ENCODE measurements around the gene POLRMT.

POLRMT gene

DNA sequence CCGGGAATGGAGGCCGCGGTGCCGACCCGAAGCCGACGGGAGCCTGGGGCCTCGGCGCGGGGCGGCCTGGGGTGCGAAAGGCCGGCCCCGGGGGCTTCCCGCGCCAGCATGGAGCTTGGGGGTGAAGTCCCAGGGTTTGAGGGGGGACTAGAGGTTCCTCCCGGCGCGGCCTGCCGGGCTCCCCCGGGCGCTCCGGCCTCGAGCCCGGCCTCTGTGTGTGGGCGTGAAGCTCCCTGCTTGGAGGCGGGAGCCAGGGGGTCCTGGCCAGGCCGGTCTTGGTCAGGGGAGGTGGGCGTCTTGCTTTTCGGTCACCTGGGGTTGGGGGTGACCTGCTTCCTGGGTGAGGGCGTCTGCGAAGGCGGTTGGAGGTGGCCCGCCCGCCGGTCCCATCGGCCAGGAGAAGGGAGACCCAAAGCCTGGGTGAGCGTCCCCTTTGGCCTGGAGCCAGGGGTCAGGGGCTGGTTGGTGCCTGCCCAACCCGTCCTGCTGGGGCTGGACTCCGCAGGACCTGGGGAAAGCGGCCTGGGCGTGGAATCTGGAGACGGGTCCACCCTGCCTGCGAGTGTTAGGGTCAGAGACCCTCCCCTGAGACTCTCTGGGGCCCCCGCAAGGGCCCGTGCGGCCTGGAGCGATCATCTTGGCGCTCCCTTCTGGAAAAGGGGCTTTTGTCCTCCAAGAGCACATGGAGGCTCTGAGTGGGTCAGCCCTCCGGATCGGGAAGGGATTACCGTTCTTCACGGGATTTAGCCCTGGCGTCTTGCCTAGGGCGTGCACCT, 60.4 kb downstream of the POLRMT start:
- Histone ChIP-seq H3K27me3 (ENCODE audit: control insufficient read depth, insufficient read depth, low read length) (no peaks in the 10 kb centered on the region), H3K4me2 (ENCODE audit: low read length) (peak overlapping the region; percentile 100), H3K9ac (ENCODE audit: low read depth, low read length) (peak overlapping the region; percentile 96), H3K36me3 (ENCODE audit: insufficient read depth, low read length) (peaks cover 5% of the 10 kb centered on the region), H3K9me3 (replicated peaks; ENCODE audit: low read length) (no peaks in the 10 kb centered on the region), H3K4me1 (ENCODE audit: control insufficient read depth, insufficient read depth, low read length) (peaks cover 43% of the 10 kb centered on the region), H3K4me3 (ENCODE audit: low read length) (peak overlapping the region; percentile 90)

GRCh38 chr19:572140-572742, 61.1 kb downstream of the POLRMT start, which contains the start of gene BSG:
Gene BSG (plus strand): TSS chr19:572596. CDS start chr19:572635, 39 bp downstream.
- no peaks in the 10 kb centered on the region for H3K9me3 ChIP-seq (replicated peaks; ENCODE audit: low read length)
- H3K27me3 ChIP-seq (ENCODE audit: control insufficient read depth, insufficient read depth, low read length), result no peaks in the 10 kb centered on the region
- H3K36me3 ChIP-seq (ENCODE audit: insufficient read depth, low read length), result peaks cover 4% of the 10 kb centered on the region
- peaks cover 41% of the 10 kb centered on the region for H3K4me1 ChIP-seq (ENCODE audit: control insufficient read depth, insufficient read depth, low read length)
- H3K4me2 ChIP-seq (ENCODE audit: low read length), result peak within 1 kb of the TSS; percentile 100
- peak within 1 kb of the TSS; percentile 96 for H3K9ac ChIP-seq (ENCODE audit: low read depth, low read length)
- H3K4me3 ChIP-seq (ENCODE audit: low read length), result peak within 1 kb of the TSS; percentile 90

- Histone ChIP-seq H3K36me3 (ENCODE audit: insufficient read depth, low read length) (no peaks in the 10 kb centered on the region), H3K4me2 (ENCODE audit: low read length) (peak overlapping the region; percentile 89), H3K9me3 (replicated peaks; ENCODE audit: low read length) (no peaks in the 10 kb centered on the region), H3K9ac (ENCODE audit: low read depth, low read length) (peak overlapping the region; percentile 74), H3K4me3 (ENCODE audit: low read length) (peak overlapping the region; percentile 90), H3K4me1 (ENCODE audit: control insufficient read depth, insufficient read depth, low read length) (peaks cover 34% of the 10 kb centered on the region), H3K27me3 (ENCODE audit: control insufficient read depth, insufficient read depth, low read length) (no peaks in the 10 kb centered on the region)
Observed at GRCh38 chr19:571566-571974, 61.8 kb downstream of the POLRMT start.

DNA sequence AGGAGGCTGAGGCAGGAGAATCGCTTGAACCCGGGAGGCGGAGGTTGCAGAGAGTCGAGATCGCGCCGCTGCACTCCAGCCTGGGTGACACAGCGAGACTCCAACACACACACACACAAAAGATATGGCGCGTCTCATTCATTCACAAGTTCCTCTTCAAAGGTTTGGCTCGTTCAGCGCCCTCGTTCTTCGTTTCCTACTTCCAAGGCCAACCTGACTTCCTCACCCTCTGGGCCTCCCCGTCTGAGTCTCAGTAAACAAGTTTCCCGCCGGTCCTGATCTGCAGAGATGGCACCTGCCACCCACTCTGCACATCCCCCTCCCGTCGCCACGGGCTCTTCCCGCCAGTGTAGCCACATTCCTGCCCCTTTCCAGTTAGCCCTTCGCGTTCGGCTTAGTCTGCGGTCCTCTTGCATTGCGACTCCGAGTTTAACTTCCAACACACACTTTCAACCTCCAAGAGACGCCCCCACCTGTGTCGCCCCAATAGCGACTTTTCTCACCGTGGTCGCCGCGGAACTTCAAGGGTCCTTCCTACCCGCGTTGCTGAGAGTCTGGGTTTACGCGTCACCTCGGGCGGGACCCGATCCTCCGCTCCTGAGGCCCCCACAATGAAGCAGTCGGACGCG, 62.3 kb downstream of the POLRMT start:
- no peaks in the 10 kb centered on the region for H3K27me3 ChIP-seq (ENCODE audit: control insufficient read depth, insufficient read depth, low read length)
- H3K9ac ChIP-seq (ENCODE audit: low read depth, low read length), result peak overlapping the region; percentile 74
- H3K4me3 ChIP-seq (ENCODE audit: low read length), result peak overlapping the region; percentile 90
- H3K9me3 ChIP-seq (replicated peaks; ENCODE audit: low read length), result no peaks in the 10 kb centered on the region
- no peaks in the 10 kb centered on the region for H3K36me3 ChIP-seq (ENCODE audit: insufficient read depth, low read length)
- H3K4me1 ChIP-seq (ENCODE audit: control insufficient read depth, insufficient read depth, low read length), result peaks cover 29% of the 10 kb centered on the region
- H3K4me2 ChIP-seq (ENCODE audit: low read length), result peak overlapping the region; percentile 89

DNA sequence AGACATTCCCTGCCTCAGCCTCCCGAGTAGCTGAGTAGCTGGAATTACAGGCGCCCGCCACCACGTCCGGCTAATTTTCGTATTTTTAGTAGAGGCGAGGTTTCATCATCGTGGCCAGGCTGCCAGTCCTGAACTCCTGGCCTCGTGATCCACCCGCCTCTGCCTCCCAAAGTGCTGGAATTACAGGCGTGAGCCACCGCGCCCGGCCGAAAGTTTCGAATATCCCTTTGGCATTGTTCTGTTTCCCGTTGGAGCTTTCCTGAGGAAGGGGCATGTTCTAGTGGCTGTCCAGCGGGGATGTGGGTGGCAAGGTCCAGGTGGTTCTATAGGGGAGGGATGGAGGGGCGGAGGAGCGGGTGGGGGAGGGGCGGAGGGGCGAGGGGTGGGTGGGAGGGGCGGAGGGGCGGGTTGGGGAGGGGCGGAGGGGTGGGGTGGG, 63.1 kb downstream of the POLRMT start:
- Histone ChIP-seq H3K36me3 (ENCODE audit: insufficient read depth, low read length) (no peaks in the 10 kb centered on the region), H3K9me3 (replicated peaks; ENCODE audit: low read length) (no peaks in the 10 kb centered on the region), H3K4me2 (ENCODE audit: low read length) (no peak overlapping the region), H3K4me1 (ENCODE audit: control insufficient read depth, insufficient read depth, low read length) (peaks cover 22% of the 10 kb centered on the region), H3K4me3 (ENCODE audit: low read length) (no peak overlapping the region), H3K27me3 (ENCODE audit: control insufficient read depth, insufficient read depth, low read length) (no peaks in the 10 kb centered on the region), H3K9ac (ENCODE audit: low read depth, low read length) (no peak overlapping the region)

GRCh38 chr19:567296-567900, 65.9 kb downstream of the POLRMT start:
- no peak overlapping the region for H3K4me2 ChIP-seq (ENCODE audit: low read length)
- no peaks in the 10 kb centered on the region for H3K9me3 ChIP-seq (replicated peaks; ENCODE audit: low read length)
- no peak overlapping the region for H3K9ac ChIP-seq (ENCODE audit: low read depth, low read length)
- peaks cover 8% of the 10 kb centered on the region for H3K4me1 ChIP-seq (ENCODE audit: control insufficient read depth, insufficient read depth, low read length)
- no peaks in the 10 kb centered on the region for H3K36me3 ChIP-seq (ENCODE audit: insufficient read depth, low read length)
- no peak overlapping the region for H3K4me3 ChIP-seq (ENCODE audit: low read length)
- no peaks in the 10 kb centered on the region for H3K27me3 ChIP-seq (ENCODE audit: control insufficient read depth, insufficient read depth, low read length)

All from skeletal muscle satellite cell (primary cell).